Astrocyte of the spinal cord (primary cell): ENCODE measurements around the gene ARHGEF18.
A peak's percentile ranks its signal among the peaks of the same experiment; 100 is the strongest.

Experiments
- DNase-seq: peaks from one replicate; pipeline ENCODE4 v3.0.0; 2011; ENCODE audit warnings: low read depth, low spot score
- H3K4me3 ChIP-seq: 2 replicates; pipeline ENCODE4 v1.5.1; 2011; ENCODE audit warnings: low read depth, mild to moderate bottlenecking, low read length, moderate library complexity
- in situ Hi-C: cut with HindIII; loops from 2 replicates; pipeline ENCODE4 v1.10.0; 2017; ENCODE audit warnings: low sequenced_read_pairs
- TF ChIP-seq, protein P1 (sequence below): IDR thresholded peaks from 2 replicates; pipeline ENCODE4 v1.5.1; 2012; ENCODE audit warnings: low read depth, mild to moderate bottlenecking, low read length, inconsistent platforms

ARHGEF18 gene

DNA sequence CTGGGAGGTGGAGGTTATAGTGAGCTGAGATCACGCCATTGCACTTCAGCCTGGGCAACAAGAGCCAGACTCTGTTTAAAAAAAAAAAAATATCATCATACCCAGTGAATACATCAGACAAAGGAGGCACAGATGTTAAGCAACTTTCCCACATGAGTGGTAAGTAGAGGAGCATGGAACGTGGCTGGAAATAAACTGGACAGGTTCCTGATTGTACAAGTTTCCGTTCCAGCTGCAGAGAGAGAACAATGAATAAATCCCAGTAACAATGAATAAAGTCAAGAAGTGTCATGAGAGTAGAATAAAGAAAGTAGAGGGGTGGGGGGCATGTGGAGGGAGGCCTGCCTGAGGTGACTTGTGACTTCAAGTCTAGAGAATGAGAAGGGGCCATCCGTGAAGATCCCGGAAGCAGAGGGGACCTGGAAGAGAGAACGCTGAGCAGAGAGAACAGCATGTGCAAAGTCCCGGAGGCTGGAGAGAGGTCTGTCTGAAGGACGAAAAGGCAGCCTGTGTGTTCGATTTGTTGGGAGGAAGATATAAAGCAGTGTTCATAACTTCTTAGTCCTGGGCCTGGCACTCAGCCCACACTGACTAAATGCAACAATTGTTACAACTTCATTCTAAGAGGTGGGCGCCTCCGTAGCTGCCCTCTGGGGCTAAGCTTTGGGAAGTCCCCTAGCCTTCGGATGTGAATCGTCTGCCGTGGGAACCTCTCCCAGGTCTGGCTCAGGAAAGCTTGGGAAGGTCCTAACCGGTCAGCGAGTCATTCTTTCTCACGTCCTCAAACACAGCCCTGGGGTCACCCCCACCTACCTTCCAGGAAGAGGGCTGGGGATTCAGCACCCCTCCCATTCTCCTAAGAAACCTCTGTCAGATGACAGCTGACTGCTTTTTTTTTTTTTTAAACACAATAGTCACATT, 15.3 kb upstream of the ARHGEF18 start:
- no peak for DNase-seq
- H3K4me3 ChIP-seq, result no peak overlapping the region
- in situ Hi-C loops, result no loop called here
- TF ChIP-seq, protein P1, sequence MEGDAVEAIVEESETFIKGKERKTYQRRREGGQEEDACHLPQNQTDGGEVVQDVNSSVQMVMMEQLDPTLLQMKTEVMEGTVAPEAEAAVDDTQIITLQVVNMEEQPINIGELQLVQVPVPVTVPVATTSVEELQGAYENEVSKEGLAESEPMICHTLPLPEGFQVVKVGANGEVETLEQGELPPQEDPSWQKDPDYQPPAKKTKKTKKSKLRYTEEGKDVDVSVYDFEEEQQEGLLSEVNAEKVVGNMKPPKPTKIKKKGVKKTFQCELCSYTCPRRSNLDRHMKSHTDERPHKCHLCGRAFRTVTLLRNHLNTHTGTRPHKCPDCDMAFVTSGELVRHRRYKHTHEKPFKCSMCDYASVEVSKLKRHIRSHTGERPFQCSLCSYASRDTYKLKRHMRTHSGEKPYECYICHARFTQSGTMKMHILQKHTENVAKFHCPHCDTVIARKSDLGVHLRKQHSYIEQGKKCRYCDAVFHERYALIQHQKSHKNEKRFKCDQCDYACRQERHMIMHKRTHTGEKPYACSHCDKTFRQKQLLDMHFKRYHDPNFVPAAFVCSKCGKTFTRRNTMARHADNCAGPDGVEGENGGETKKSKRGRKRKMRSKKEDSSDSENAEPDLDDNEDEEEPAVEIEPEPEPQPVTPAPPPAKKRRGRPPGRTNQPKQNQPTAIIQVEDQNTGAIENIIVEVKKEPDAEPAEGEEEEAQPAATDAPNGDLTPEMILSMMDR, result no peak

DNA sequence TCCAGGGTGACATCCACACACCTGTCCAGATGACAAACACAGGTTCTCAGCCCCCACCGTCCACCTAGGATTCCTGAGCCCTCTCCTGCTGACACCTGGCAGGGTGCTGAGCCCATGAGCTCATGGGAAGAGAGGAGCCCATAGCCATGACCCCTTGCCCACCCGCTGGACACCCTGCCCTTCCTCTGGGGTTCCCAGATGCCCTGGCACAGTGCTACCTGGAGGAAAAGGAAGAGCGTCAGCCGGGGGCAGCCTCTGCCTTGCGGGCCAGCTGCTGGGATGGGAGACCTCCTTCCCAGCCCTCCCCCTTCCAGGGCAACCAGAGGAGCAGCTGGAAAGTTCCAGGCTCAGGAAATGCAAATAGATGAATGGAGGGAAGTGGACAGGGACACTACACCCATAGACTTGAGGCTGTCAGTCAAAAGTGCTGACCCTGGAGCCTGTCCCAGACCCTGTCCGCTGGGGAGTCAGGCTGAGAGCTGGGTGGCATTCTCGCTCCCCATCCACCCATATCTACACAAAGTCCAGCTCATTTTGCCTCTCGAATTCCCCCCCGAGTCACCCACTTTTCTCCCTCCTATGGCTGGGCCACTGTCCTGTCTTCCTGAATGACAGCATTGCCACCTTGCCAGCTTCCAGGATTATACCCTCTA, 12.3 kb upstream of the ARHGEF18 start:
- DNase-seq, result no peak
- TF ChIP-seq, protein P1, result no peak
- no peak overlapping the region for H3K4me3 ChIP-seq
- in situ Hi-C loops, result no loop called here

- TF ChIP-seq, protein P1, result no peak
- no peak overlapping the region for H3K4me3 ChIP-seq
- in situ Hi-C loops, result no loop called here
- no peak for DNase-seq
Observed at GRCh38 chr19:7337380-7338194, 11.2 kb upstream of the ARHGEF18 start.

- TF ChIP-seq, protein P1, result peak; percentile 93
- peak; percentile 70 for DNase-seq
- in situ Hi-C loops, result no loop called here
- no peak overlapping the region for H3K4me3 ChIP-seq
Observed at GRCh38 chr19:7340959-7341837, 7.5 kb upstream of the ARHGEF18 start.

- H3K4me3 ChIP-seq, result no peak overlapping the region
- DNase-seq, result no peak
- TF ChIP-seq, protein P1, result no peak
- in situ Hi-C loops, result no loop called here
Observed at GRCh38 chr19:7342143-7342542, 6.6 kb upstream of the ARHGEF18 start.
